H1 (cell line): ENCODE measurements around the gene TP53. TPM values are rescaled to one million over a fixed set of nuclear protein-coding genes. Genes with fewer than 3 reads are reported as not detected.

Experiments used
- E2F6 ChIP-seq: IDR thresholded peaks from 2 replicates; pipeline ENCODE4 v1.6.1; 2012; ENCODE audit warnings: inconsistent platforms
- POLR2AphosphoS5 ChIP-seq: IDR thresholded peaks from 2 replicates; pipeline ENCODE4 v1.6.1; 2011; ENCODE audit warnings: low read depth, low read length
- SIX5 ChIP-seq: IDR thresholded peaks from 2 replicates; pipeline ENCODE4 v1.6.1; 2011; ENCODE audit warnings: mild to moderate bottlenecking, low read depth, low read length
- polyA plus RNA-seq, 7 experiments: library from polyadenylated mRNA; depleted of rRNA in 3 of 7; stranded (reverse) in 5 of 7; unstranded in 2 of 7; fragments of >200 nt in 5 of 7; fragments of 200-250 nt in 2 of 7; gene quantifications; 1 replicate in 5 of 7; 2 replicates in 1 of 7; 4 replicates in 1 of 7; pipeline versions ENCODE4 v1.2.1 to v1.2.3, GENCODE V29; 2011 to 2013; ENCODE audit warnings: missing spikeins in 2 of 7, mixed read lengths in 2 of 7
- total RNA-seq: library from RNA; stranded (reverse); fragmentation: NEBNext Ultra II Directional; extraction: Animal tissue kit (Norgen Biotek cat#: 25700); gene quantifications from 2 replicates; pipeline ENCODE4 v1.2.1, GENCODE V29; 2021

TP53 gene
- total and polyA plus RNA-seq, 2 of the 8 experiments (the other 6 are each of a cell fraction or from before 2014, with no cell fraction given), result 143 to 198 TPM

DNA sequence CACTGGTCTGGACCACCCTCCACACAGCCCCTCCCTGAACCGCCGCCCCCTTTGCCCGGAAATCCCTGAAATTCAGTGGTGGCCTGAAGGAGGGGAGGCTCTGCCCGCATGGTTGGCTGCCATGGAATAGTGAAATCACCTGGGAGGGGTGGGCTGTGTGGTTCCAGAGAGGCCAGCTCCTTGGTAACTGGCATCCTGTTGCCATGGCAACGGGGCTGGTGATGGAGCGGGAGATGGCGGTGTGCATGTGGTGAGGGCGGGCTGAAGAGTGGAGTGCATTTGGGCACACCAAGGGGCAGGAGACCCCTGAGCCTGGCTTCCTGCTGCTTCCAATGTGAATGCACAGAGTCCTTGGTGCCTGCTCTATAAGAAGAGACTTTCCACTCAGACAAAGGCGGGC lies 20.2 kb upstream of the TP53 start (continued):
- TF ChIP-seq E2F6 (no peak), SIX5 (no peak), POLR2AphosphoS5 (no peak)
